HG03439 (cell line): Measurements from ENCODE around the gene OARD1.

Experiments used
- ATAC-seq: cut with Tn5 transposase; IDR thresholded peaks from one replicate; pipeline ENCODE4 v1.9.1; 2021; ENCODE audit warnings: mild to moderate bottlenecking, moderate library complexity; ENCODE audit not compliant: unreplicated experiment

Gene OARD1

DNA sequence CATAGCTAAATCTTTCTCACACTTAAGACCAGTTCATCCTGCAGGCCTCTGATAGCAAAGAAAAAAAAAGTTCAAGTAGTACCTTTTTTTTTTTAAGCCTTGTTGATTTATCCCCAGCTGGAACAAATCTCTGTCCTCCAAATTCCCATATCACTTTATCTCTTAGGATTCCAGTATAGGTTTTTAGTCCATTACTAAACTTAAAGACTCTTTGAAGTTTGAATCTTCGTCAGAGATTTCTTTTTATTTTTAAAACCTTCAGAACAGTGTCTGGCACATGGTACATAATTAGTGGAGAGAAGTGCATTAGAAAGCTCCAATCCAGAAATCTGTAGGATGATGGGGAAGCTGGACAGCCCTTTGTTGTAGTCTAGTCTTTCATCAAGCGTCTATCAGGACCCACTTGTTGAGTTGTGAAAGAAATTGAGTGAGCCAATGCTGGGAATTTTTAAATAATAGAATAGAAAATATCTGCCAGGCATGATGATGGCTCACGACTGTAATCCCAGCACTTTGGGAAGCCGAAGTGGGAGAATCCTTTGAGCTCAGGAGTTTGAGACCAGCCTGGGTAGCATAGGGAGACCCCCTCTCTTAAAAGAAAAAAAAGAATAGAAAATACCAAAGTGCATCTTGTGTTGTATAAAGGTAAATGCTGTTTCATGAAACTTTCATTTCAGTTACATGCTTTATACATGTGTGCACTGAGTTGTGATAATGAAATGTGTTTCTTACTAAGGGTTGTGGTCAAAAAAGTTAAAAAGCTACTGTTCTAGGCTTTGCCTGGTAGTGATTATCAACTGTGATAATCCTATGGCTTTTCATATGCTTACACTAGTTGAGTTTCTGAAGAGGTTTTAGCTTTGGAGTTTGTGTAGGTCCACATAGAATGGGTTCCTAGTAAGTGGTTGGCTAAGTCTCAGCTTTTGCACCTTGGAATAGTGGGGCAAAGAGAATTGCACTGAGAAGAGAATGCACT is 3.8 kb upstream of the OARD1 start:
- no peak for ATAC-seq

GRCh38 chr6:41074692-41075436 is 2.7 kb upstream of the OARD1 start:
- no peak for ATAC-seq

- no peak for ATAC-seq
Observed at GRCh38 chr6:41073968-41074691, 2.0 kb upstream of the OARD1 start.

- ATAC-seq = peak; percentile 33
Observed at GRCh38 chr6:41073203-41073967, 1.2 kb upstream of the OARD1 start.

DNA sequence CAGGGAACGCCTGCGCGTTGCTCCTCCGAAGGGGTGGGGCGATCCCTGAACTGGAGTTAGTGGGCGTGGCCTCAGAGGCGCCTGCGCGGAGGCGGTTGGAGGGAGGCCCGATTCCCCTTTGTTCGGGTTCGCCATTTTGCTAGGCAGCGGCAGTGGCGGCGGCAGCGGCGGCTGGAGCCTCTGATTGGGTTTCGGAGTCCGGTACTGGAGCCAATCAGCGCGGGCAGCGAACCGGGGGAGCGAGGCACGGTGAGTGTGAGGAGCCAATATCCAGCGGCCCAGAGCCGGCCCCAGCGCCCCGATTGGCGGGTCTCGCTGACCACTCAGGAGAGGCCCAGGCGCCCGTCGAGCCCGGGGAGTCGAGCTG is 663 bp upstream of the OARD1 start, which contains the start of gene NFYA:
Gene NFYA, plus strand, starts transcription at position 139 of the 367 bp plus-strand sequence. CDS start 6,116 bp downstream, outside the sequence.
- ATAC-seq = peak; percentile 59

DNA sequence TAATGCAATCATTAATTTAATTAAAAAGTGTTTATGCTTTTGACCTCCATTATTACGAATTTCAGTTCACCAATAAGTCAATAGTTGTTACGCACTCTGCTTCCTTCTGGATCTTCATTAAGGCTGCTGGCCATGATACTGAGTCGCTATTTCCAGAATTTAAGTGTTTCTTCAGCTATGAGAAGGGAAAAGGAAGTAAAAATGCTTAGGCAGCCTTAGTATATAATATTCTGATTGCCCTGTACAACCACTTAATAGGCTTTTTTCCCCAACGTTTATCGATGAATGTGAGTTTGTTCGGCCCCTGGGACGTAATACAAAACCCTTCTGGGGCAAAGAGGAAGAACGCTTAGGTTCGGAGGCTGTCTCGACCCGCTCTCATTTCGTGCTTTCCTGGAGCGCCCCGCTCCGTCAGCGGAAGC is 644 bp downstream of the OARD1 start:
- no peak for ATAC-seq

DNA sequence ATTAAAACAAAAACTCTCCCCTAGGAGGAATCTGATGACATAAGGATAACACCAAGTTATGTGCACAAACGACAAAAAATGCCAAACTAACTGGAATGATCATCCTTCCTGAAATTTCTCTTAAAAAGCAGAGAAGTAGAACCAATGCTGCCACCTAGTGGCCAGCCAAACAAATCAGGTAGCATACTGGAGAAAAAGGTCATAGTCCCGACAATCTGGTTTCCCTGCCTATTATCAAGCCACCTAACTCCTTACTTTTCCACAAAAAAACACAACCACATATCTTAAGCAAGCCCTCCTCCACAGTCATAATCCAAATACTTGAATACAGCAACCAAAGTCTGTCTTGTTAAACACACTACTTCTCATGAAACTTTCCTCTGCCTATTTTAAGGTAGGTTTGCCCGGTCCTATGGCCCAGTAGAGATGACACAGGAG is 5.3 kb downstream of the OARD1 start:
- ATAC-seq = no peak

DNA sequence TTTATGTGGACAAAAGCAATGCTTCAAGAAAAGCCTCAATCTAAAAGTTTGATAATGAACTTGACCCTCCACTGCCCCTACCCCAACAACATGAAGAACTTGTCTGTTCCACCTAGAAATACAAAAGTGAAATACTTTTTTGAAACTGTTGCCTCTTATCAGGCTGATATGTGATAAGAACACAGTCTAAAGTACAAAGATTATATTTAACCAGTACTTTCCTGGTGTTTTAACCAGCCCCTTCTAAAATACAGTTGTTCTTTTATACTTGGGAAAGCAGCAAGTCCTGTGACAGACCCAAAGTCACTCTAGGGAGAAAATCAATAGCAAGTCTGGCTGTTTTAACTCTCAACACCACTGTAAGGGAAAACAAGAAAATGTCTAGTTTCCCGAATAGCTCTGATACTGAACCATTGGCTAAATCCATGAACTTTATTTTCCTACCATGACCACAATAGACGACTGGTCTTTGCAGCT is 6.6 kb downstream of the OARD1 start:
- no peak for ATAC-seq

DNA sequence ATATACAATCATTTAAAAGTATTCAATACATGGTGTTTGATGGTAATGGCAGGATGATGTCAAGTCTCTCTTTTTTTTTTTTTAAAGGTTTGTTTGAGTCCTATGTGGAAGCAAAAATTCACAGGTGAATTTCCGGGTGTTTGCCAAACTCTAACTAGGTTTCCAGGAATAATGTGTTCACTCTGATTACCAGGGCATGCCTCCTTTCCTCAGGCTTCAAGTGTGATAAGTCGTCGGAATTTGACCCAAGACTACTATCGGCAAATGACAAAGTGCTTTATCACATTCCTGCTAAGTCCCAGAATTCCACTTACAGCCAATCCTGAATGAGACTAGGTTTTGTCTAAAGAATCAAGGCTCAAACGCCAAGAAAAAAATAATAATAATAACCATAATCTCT is 7.3 kb downstream of the OARD1 start:
- no peak for ATAC-seq

DNA sequence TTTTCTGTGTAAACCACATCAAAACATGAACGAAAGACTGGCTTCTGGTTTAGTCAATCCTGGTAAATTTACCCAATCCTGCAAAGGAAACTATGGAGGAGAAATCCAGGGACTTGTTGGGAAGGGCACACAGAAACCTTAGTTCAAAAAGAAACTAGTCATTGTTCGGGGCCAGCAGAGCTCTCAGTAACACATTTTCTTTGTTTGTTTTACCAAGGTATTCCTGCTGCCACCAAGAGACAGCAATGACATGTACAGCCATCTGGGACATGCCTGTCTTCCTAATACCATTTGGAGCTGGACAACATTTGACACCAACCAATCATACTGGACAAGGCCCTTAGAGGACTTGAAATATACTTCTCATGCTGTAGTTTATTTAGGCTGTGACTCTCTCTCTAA is 8.3 kb downstream of the OARD1 start:
- no peak for ATAC-seq

- ATAC-seq = no peak
Observed at GRCh38 chr6:41062056-41062455, 10.1 kb downstream of the OARD1 start.

DNA sequence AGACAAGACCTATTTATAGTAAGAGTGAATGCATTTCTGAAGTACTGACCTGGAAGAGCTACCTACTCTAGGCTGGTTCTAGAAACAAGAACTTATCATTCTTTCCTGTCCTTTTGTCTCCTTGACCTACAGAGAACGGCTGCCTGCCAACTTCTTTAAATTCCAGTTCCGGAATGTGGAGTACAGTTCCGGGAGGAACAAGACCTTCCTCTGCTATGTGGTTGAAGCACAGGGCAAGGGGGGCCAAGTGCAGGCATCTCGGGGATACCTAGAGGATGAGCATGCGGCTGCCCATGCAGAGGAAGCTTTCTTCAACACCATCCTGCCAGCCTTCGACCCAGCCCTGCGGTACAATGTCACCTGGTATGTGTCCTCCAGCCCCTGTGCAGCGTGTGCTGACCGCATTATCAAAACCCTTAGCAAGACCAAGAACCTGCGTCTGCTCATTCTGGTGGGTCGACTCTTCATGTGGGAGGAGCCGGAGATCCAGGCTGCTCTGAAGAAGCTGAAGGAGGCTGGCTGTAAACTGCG is 10.9 kb downstream of the OARD1 start:
- no peak for ATAC-seq

DNA sequence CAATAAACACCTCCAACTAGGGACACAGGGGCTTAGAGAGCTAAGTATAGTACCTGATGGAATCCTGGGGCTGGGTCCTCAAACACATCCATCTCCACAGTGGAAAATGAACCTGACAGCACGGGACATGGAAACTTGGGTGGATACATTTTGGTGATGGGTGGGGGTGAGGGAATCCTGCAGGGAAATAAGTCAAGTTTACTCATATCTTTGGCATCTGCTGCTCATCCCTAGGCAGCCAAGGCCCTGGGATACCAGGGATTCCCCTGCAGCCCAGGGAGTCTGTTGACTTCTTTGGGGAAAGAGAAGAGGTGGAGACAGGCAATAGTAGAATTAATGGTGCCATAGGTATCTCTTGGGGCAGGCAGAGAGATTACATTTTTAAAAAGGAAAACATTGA is 12.6 kb downstream of the OARD1 start:
- ATAC-seq = no peak

DNA sequence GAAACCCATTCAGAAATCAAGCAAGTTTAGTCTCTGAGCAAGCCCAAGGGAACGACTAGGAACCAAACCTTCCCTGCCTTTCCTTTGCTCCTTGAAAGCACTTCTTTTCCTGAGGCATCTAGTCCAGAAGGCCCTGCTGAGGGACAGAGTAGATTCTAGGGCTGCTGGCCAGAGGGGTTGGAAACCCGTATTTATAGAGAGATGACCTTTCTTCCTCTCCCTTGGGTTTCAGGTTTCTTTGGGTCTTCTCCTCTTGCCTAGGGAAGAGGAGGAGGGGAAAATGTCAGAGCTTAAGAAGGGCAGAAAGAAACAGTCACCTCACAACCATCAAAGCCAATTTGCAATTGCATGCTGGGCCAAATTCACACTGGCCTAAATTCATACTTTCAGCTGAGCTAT is 13.4 kb downstream of the OARD1 start:
- ATAC-seq = no peak

GRCh38 chr6:41056768-41057490 is 15.2 kb downstream of the OARD1 start:
- ATAC-seq = no peak

- no peak for ATAC-seq
Observed at GRCh38 chr6:41055149-41055548, 17.0 kb downstream of the OARD1 start.

DNA sequence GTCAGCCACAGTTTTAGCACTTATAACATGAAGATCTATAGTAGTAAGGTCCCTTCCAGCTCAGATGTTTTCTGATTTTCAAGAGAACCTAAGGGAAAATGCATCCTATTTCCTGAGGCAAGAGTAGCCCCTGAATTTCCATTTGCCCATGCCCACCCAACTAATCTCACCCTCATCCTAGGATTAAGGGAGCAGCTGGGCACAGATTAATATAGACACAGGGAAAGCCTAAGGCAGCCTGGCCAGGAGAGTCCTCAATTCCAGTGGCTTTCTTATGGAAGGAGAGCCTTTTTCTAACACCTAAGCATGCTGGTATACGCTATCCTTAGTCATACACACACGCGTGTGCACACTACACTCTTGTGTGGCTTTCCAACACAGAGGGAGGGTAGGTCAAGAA is 17.6 kb downstream of the OARD1 start:
- ATAC-seq = no peak

DNA sequence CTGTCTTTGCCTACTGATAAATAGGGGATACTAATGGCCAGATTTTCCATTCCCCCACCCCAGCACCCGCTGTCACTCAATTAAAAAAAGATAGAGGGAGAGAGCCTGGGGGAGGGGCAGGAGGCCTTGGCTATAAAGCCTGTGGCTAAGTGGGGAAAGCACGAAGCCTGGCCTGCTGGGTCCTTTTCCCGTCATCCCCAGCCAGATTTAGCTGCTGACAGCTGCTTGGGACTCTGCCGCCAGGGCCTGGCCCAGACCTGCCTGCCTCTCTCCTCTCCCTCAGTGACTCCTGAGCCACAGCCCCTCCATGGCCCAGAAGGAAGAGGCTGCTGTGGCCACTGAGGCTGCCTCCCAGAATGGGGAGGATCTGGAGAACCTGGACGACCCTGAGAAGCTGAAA is 19.1 kb downstream of the OARD1 start, which contains the start of gene APOBEC2:
Gene APOBEC2, plus strand, starts transcription at position 162 of the 400 bp plus-strand sequence. Its CDS starts 146 bp downstream, at position 308.
- no peak for ATAC-seq

DNA sequence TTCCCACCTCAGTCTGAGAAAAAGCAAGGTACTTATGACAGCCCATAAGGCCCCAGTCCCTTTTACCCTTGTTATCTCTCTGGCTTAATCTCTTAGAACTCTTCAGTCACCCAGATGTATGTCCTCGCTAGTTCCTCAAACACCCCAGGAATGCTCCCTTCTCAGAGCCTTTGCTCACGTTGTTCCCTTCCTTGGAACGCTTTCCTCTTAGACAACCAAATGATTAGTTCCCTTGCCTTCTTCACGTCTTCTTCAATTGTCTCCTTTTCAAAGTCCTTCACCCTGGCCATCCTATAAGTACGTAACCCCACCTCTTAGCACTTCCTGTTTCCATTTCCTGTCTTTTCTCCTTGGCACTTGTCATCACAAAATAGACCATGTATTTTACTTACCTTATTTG is 20.3 kb downstream of the OARD1 start:
- ATAC-seq = no peak
